ENCODE results near the gene KLRC2.
A peak's percentile ranks its signal among the peaks of the same experiment; 100 is the strongest.
"Not testable (repeated sequence)": the region's sequence is repeated elsewhere in the genome, so short reads cannot be mapped to it uniquely, and the experiment has no call there.

KLRC2 gene

GRCh38 chr12:10437601-10438000, 1.8 kb upstream of the KLRC2 start:
- DNase-seq; H3K9me3 ChIP-seq (ENCODE audit: control extremely low read depth in 1 of 5, control insufficient read depth in 4 of 5, insufficient read depth in 2 of 5, low read depth in 1 of 5, low read length in 4 of 5); H3K27ac ChIP-seq (ENCODE audit: insufficient read depth in 1 of 2, low read depth in 1 of 2, low read length in 2 of 2, poor library complexity in 1 of 2, severe bottlenecking in 2 of 2); H3K4me3 ChIP-seq (ENCODE audit: control insufficient read depth in 1 of 7, extremely low read depth in 1 of 7, insufficient read depth in 4 of 7, low read depth in 2 of 7, low read length in 6 of 7); CTCF ChIA-PET; H3K4me1 ChIP-seq (ENCODE audit: control extremely low read depth in 1 of 4, control insufficient read depth in 4 of 4, insufficient read depth in 4 of 4, low read length in 3 of 4); H3K36me3 ChIP-seq (ENCODE audit: control insufficient read depth in 4 of 4, insufficient read depth in 4 of 4, low read length in 3 of 4); POLR2A ChIA-PET: not testable (repeated sequence)
- H3K27me3 ChIP-seq (replicated peaks in 2 of 5; ENCODE audit: control insufficient read depth in 4 of 5, insufficient read depth in 5 of 5, low read length in 4 of 5), result peaks cover 0 to 16% (median 0%) of the 10 kb centered on the region in 5 experiments
- WGBS (ENCODE audit: insufficient coverage), result no CpG with 5 or more reads among the region's 2 CpGs

- H3K9me3 ChIP-seq (ENCODE audit: control extremely low read depth in 1 of 5, control insufficient read depth in 4 of 5, insufficient read depth in 2 of 5, low read depth in 1 of 5, low read length in 4 of 5); H3K27ac ChIP-seq (ENCODE audit: insufficient read depth in 1 of 2, low read depth in 1 of 2, low read length in 2 of 2, poor library complexity in 1 of 2, severe bottlenecking in 2 of 2); POLR2A ChIA-PET; DNase-seq; CTCF ChIA-PET; H3K4me1 ChIP-seq (ENCODE audit: control extremely low read depth in 1 of 4, control insufficient read depth in 4 of 4, insufficient read depth in 4 of 4, low read length in 3 of 4); H3K36me3 ChIP-seq (ENCODE audit: control insufficient read depth in 4 of 4, insufficient read depth in 4 of 4, low read length in 3 of 4); H3K4me3 ChIP-seq (ENCODE audit: control insufficient read depth in 1 of 7, extremely low read depth in 1 of 7, insufficient read depth in 4 of 7, low read depth in 2 of 7, low read length in 6 of 7): not testable (repeated sequence)
- peaks cover 0 to 46% (median 0%) of the 10 kb centered on the region in 5 experiments for H3K27me3 ChIP-seq (replicated peaks in 2 of 5; ENCODE audit: control insufficient read depth in 4 of 5, insufficient read depth in 5 of 5, low read length in 4 of 5)
- WGBS (ENCODE audit: insufficient coverage), result no CpG with 5 or more reads among the region's 4 CpGs
Measured at GRCh38 chr12:10430623-10431022, 5.2 kb downstream of the KLRC2 start.

GRCh38 chr12:10425938-10426337, 9.9 kb downstream of the KLRC2 start:
- H3K27me3 ChIP-seq (replicated peaks in 2 of 5; ENCODE audit: control insufficient read depth in 4 of 5, insufficient read depth in 5 of 5, low read length in 4 of 5), result peaks cover 0 to 33% (median 0%) of the 10 kb centered on the region in 5 experiments
- H3K27ac ChIP-seq (ENCODE audit: insufficient read depth in 1 of 2, low read depth in 1 of 2, low read length in 2 of 2, poor library complexity in 1 of 2, severe bottlenecking in 2 of 2); CTCF ChIA-PET; H3K4me1 ChIP-seq (ENCODE audit: control extremely low read depth in 1 of 4, control insufficient read depth in 4 of 4, insufficient read depth in 4 of 4, low read length in 3 of 4); POLR2A ChIA-PET; H3K9me3 ChIP-seq (ENCODE audit: control extremely low read depth in 1 of 5, control insufficient read depth in 4 of 5, insufficient read depth in 2 of 5, low read depth in 1 of 5, low read length in 4 of 5); H3K4me3 ChIP-seq (ENCODE audit: control insufficient read depth in 1 of 7, extremely low read depth in 1 of 7, insufficient read depth in 4 of 7, low read depth in 2 of 7, low read length in 6 of 7); DNase-seq; H3K36me3 ChIP-seq (ENCODE audit: control insufficient read depth in 4 of 4, insufficient read depth in 4 of 4, low read length in 3 of 4): not testable (repeated sequence)
- WGBS (ENCODE audit: insufficient coverage), result 96% methylated on average over 4 of the region's 8 CpGs

DNA sequence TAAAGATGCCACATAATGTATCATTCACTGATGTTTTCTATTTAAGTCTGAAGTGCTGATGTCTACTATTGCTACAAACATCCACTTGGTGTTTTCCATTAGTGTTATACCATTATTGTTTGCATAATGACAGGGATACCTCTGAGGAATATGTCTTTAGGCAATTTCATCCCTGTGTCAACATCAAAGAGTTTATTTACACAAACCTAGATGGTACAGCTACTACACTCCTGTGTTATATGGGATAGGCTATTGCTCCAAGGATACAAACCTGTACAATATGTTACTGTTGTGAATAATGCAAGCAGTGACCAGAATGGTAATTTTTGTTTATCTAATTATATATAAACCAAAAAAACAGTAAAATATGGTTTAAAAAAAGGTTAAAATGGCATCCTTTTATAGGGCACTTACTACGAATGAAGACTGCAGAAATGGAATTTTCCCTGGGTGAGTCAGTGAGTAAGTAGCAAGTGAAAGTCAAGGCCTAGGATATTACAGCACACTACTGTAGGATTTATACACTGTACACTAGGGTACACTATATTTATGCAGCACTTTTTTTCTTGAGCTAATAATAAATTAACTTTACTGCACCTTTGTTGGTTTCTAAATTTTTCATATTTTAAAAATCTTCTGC, 11.4 kb downstream of the KLRC2 start:
- CTCF ChIA-PET; H3K9me3 ChIP-seq (ENCODE audit: control extremely low read depth in 1 of 5, control insufficient read depth in 4 of 5, insufficient read depth in 2 of 5, low read depth in 1 of 5, low read length in 4 of 5); H3K4me3 ChIP-seq (ENCODE audit: control insufficient read depth in 1 of 7, extremely low read depth in 1 of 7, insufficient read depth in 4 of 7, low read depth in 2 of 7, low read length in 6 of 7); H3K4me1 ChIP-seq (ENCODE audit: control extremely low read depth in 1 of 4, control insufficient read depth in 4 of 4, insufficient read depth in 4 of 4, low read length in 3 of 4); H3K36me3 ChIP-seq (ENCODE audit: control insufficient read depth in 4 of 4, insufficient read depth in 4 of 4, low read length in 3 of 4); H3K27ac ChIP-seq (ENCODE audit: insufficient read depth in 1 of 2, low read depth in 1 of 2, low read length in 2 of 2, poor library complexity in 1 of 2, severe bottlenecking in 2 of 2); POLR2A ChIA-PET; DNase-seq: not testable (repeated sequence)
- no CpG with 5 or more reads among the region's 1 CpG for WGBS (ENCODE audit: insufficient coverage)
- peaks cover 0 to 24% (median 0%) of the 10 kb centered on the region in 5 experiments for H3K27me3 ChIP-seq (replicated peaks in 2 of 5; ENCODE audit: control insufficient read depth in 4 of 5, insufficient read depth in 5 of 5, low read length in 4 of 5)

GRCh38 chr12:10422159-10422558, 13.7 kb downstream of the KLRC2 start:
- H3K27me3 ChIP-seq (replicated peaks in 2 of 5; ENCODE audit: control insufficient read depth in 4 of 5, insufficient read depth in 5 of 5, low read length in 4 of 5), result peaks cover 0 to 27% (median 0%) of the 10 kb centered on the region in 5 experiments
- H3K9me3 ChIP-seq (ENCODE audit: control extremely low read depth in 1 of 5, control insufficient read depth in 4 of 5, insufficient read depth in 2 of 5, low read depth in 1 of 5, low read length in 4 of 5); H3K4me3 ChIP-seq (ENCODE audit: control insufficient read depth in 1 of 7, extremely low read depth in 1 of 7, insufficient read depth in 4 of 7, low read depth in 2 of 7, low read length in 6 of 7); H3K4me1 ChIP-seq (ENCODE audit: control extremely low read depth in 1 of 4, control insufficient read depth in 4 of 4, insufficient read depth in 4 of 4, low read length in 3 of 4); H3K36me3 ChIP-seq (ENCODE audit: control insufficient read depth in 4 of 4, insufficient read depth in 4 of 4, low read length in 3 of 4); CTCF ChIA-PET; H3K27ac ChIP-seq (ENCODE audit: insufficient read depth in 1 of 2, low read depth in 1 of 2, low read length in 2 of 2, poor library complexity in 1 of 2, severe bottlenecking in 2 of 2); POLR2A ChIA-PET; DNase-seq: not testable (repeated sequence)
- WGBS (ENCODE audit: insufficient coverage), result no CpG with 5 or more reads among the region's 3 CpGs

DNA sequence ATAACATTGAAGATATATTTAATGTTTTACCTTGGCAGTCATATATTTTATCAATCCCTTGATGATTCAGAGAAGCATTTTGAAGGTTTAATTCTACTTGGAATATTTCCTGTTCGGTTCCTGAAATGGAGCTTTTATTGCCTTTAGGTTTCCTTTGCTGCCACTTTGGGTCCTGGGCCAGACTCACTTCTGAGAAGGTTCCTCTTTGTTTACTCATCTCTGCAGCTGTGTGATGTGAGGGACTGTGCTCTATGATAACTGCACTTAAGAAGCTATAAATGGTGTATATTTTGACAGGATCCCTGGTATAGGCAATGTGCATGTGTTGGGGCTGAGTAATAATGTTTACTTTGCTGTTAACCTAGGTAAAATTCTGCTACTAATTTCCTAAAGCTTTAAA, 15.5 kb downstream of the KLRC2 start, which contains the start of gene KLRC3:
KLRC3 (minus strand) TSS at position 262 of the 400 bp plus-strand sequence; CDS start at position 217, 45 bp downstream.
- H3K27ac ChIP-seq (ENCODE audit: insufficient read depth in 1 of 2, low read depth in 1 of 2, low read length in 2 of 2, poor library complexity in 1 of 2, severe bottlenecking in 2 of 2); H3K36me3 ChIP-seq (ENCODE audit: control insufficient read depth in 4 of 4, insufficient read depth in 4 of 4, low read length in 3 of 4); H3K4me1 ChIP-seq (ENCODE audit: control extremely low read depth in 1 of 4, control insufficient read depth in 4 of 4, insufficient read depth in 4 of 4, low read length in 3 of 4); H3K9me3 ChIP-seq (ENCODE audit: control extremely low read depth in 1 of 5, control insufficient read depth in 4 of 5, insufficient read depth in 2 of 5, low read depth in 1 of 5, low read length in 4 of 5); H3K4me3 ChIP-seq (ENCODE audit: control insufficient read depth in 1 of 7, extremely low read depth in 1 of 7, insufficient read depth in 4 of 7, low read depth in 2 of 7, low read length in 6 of 7); CTCF ChIA-PET: not testable (repeated sequence)
- POLR2A ChIA-PET, result interaction anchor here (0.6 kb wide), 1 partner anchor 194 kb away, joined by 3 read pairs; no protein-coding TSS in a partner anchor
- peak in 2 of 3 donors; percentile 22 to 57 for DNase-seq
- no CpG with 5 or more reads among the region's 1 CpG for WGBS (ENCODE audit: insufficient coverage)
- peaks cover 0 to 33% (median 0%) of the 10 kb centered on the region in 5 experiments for H3K27me3 ChIP-seq (replicated peaks in 2 of 5; ENCODE audit: control insufficient read depth in 4 of 5, insufficient read depth in 5 of 5, low read length in 4 of 5)

GRCh38 chr12:10409392-10409791, 26.4 kb downstream of the KLRC2 start, which contains the start of gene KLRC4:
Gene KLRC4 (minus strand): TSS chr12:10409757. CDS start chr12:10409575, 182 bp downstream.
- DNase-seq, result peak; percentile 56 to 90 (median 88)
- Histone ChIP-seq H3K4me1 (ENCODE audit: control extremely low read depth in 1 of 4, control insufficient read depth in 4 of 4, insufficient read depth in 4 of 4, low read length in 3 of 4) (peaks cover 0 to 16% (median 3%) of the 10 kb centered on the region in 4 experiments), H3K27me3 (replicated peaks in 2 of 5; ENCODE audit: control insufficient read depth in 4 of 5, insufficient read depth in 5 of 5, low read length in 4 of 5) (peaks cover 0 to 81% (median 0%) of the 10 kb centered on the region in 5 experiments), H3K27ac (ENCODE audit: insufficient read depth in 1 of 2, low read depth in 1 of 2, low read length in 2 of 2, poor library complexity in 1 of 2, severe bottlenecking in 2 of 2) (no peak within 1 kb of the TSS), H3K9me3 (ENCODE audit: control extremely low read depth in 1 of 5, control insufficient read depth in 4 of 5, insufficient read depth in 2 of 5, low read depth in 1 of 5, low read length in 4 of 5) (peaks cover 0 to 6% (median 0%) of the 10 kb centered on the region in 5 experiments), H3K36me3 (ENCODE audit: control insufficient read depth in 4 of 4, insufficient read depth in 4 of 4, low read length in 3 of 4) (no peaks in the 10 kb centered on the region), H3K4me3 (ENCODE audit: control insufficient read depth in 1 of 7, extremely low read depth in 1 of 7, insufficient read depth in 4 of 7, low read depth in 2 of 7, low read length in 6 of 7) (peak within 1 kb of the TSS in 1 of 7 experiments; percentile 3)
- WGBS (ENCODE audit: insufficient coverage), result 0% methylated on average over 1 of the region's 1 CpG
- ChIA-PET POLR2A (no interaction called here), CTCF (interaction anchor here (0.6 to 1.5 kb wide), 3 partner anchors 17 to 42 kb away, joined by 3 to 5 read pairs (median 4); no protein-coding TSS in a partner anchor)
